Daoy (cell line): ENCODE measurements around the gene BAHD1. TPM values are rescaled to one million over a fixed set of nuclear protein-coding genes. Genes with fewer than 3 reads are reported as not detected.

Experiments
- DNase-seq: peaks from one replicate; pipeline ENCODE4 v3.0.0-alpha.2; 2015; ENCODE audit warnings: low read depth
- total RNA-seq: library from RNA; depleted of rRNA; stranded (reverse); fragments of >200 nt; shearing (Covaris generic); gene quantifications from 2 replicates; pipeline ENCODE4 v1.2.3, GENCODE V29; 2014

BAHD1 gene
- total RNA-seq, 1 experiment from 2014 or later: 11.0 TPM

DNA sequence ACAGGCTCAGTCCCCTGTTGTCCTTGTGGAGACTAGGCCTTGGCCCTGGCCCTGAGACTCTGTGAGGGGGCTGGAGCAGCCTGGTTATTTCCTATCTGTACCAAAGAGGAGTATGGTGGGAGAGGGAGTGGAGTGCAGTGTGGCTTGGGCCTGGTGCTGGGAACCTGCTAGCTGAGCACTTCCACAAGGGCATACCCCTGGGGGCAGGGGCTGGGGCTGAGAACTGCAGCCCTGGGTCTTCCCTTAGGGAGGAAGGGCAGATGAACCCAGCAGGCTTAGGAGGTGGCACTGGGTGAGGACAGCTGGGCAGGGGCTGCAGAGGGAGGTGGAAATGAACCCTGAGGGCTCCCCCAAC, 26.5 kb downstream of the BAHD1 start:
- no peak for DNase-seq

GRCh38 chr15:40468898-40469331, 28.2 kb downstream of the BAHD1 start:
- no peak for DNase-seq

- no peak for DNase-seq
Measured at GRCh38 chr15:40469776-40470390, 29.1 kb downstream of the BAHD1 start.

DNA sequence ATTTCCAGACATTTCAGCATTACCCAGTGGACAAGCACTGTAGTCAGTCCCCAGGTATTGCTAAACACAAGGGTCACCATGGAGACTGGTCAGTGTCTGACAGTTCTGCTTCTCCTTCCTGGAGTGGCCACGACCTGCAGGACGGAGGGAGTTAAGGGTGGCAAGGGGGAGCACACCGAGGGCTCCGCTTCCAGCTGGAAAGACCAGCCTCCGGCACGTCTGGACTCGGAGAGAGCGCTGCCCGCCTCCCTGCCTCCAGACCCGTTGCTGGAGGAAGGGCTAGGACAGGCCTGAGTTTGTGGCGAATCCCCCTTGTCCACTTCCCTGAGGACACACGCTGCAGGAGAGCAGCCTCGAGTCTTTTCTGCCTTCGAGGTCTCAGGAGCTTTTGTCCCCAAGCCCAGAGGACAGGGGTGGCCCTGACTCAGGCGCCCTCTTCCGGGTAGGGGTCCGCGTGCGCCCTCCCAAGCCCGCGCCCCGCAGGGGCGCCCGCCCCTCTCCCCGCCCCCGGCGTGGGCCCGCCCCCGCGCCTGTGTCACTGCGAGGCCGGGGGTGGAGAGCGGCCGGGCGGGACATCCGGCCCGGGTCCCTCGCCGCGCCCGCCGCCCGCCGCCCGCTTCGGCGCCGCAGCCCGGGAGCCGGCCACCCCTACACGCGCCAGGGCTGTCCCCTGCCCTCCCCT, 29.8 kb downstream of the BAHD1 start, which contains the start of gene CHST14:
CHST14 (plus strand) TSS at position 562 of the 682 bp plus-strand sequence. CDS start 230 bp downstream, outside the sequence.
- peak; percentile 68 for DNase-seq

GRCh38 chr15:40471105-40471807, 30.5 kb downstream of the BAHD1 start:
- DNase-seq: peak; percentile 28

DNA sequence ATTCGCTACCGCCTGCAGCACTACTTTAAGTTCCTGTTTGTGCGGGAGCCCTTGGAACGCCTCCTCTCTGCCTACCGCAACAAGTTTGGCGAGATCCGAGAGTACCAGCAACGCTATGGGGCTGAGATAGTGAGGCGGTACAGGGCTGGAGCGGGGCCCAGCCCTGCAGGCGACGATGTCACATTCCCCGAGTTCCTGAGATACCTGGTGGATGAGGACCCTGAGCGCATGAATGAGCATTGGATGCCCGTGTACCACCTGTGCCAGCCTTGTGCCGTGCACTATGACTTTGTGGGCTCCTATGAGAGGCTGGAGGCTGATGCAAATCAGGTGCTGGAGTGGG, 31.0 kb downstream of the BAHD1 start:
- DNase-seq: peak; percentile 16

GRCh38 chr15:40472171-40472727, 31.5 kb downstream of the BAHD1 start:
- DNase-seq: no peak

- DNase-seq: no peak
Measured at GRCh38 chr15:40474581-40474980, 33.8 kb downstream of the BAHD1 start.

DNA sequence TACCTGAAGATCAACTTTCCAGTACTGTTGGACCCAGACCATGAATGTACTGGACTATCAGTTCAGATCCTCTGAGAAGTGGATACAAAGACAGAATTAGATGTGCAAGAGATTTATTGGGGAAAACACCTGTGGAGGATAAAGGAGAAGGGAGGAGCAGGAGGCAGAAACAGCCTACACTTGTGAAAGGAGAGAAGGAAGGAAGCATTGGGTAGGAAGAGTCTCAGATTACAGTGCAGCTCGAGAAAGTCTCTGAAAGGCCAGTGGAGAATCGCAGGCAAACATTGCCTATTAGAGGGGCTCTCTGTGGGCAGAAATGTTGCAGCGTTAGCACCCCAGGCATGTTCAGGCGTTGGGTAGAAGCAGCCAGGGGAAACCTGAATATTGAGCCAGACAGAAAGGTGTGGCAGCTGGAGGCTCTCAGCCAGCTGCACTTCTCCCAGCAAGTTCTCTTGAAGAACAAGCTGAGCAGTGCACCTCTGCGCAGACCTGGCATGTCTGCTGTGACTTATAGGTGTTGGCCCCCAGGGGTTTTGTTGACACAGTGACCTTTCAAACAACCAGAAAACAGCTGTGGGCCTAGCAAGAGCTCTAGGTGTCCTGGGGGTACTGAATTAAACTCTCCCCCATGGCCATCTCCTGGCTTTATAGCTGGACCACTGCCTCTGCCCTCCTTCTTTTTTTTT, 37.0 kb downstream of the BAHD1 start:
- DNase-seq: no peak

- DNase-seq: no peak
Measured at GRCh38 chr15:40479024-40479423, 38.3 kb downstream of the BAHD1 start.

GRCh38 chr15:40481341-40482074, 40.8 kb downstream of the BAHD1 start:
- no peak for DNase-seq

GRCh38 chr15:40483919-40484318, 43.2 kb downstream of the BAHD1 start:
- DNase-seq: no peak

DNA sequence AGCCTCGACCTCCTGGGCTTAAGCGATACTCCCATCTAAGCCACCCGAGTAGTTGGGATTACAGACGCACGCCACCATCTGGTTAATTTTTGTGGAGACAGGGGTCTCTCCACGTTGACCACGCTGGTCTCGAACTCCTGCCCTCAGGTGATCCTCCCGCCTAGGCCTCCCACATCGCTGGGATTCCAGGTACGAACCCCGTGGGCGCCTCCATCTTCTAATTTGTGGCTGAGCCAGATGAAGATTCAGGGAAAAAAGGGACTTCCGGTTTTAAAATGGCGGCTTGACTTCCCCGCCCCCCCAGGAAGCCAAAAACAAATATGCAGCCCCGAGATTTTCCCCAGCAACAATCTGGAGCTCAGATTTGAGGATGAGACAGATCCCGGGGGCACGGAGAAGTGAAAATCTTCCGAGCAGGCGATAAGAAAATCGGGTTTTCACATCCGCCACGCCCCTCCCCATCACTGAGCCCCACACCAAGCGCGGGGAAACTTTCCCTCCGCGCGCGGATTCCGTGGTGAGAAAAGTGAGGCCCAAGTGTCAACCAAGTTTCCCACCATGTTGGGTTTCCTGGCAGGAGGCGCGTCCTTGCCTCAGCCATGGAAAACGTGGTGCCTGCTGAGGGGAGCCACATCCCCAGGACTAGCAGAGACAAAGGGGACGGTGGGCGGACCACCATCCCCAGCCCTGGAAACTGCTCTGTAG, 45.5 kb downstream of the BAHD1 start:
- no peak for DNase-seq

DNA sequence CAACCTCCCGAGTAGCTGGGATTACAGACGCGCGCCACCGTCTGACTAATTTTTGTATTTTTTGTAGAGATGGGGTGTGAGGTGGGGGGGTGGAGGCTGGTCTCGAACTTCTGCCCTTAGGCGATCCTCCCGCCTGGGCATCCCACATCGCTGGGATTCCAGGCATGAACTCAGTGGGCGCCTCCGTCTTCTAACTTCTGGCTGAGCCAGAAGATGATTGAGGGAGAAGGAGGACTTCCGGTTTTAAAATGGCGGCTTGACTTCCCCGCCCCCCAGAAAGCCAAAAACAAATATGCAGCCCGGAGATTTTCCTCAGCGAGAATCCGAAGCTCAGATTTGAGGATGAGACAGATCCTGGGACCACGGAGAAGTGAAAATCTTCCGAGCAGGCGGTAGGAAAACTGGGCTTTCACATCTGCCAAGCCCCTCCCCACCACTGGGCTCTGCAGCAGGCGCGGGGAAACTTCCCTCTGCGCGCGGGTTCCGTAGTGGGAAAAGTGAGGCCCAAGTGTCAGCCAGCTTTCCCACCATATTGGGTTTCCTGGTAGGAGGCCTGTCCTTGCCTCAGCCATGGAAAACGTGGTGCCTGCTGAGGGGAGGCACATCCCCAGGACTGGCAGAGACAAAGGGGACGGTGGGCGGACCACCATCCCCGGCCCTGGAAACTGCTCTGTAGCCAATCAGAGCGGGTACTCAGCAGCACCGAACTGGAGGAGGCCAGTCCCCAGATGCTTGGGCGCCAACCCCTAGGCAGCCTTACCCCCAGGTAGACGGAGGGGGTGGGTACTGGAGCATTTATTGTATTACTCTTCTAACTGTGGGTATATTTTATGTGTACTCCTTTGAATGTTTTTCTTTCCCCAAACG, 47.3 kb downstream of the BAHD1 start:
- no peak for DNase-seq

DNA sequence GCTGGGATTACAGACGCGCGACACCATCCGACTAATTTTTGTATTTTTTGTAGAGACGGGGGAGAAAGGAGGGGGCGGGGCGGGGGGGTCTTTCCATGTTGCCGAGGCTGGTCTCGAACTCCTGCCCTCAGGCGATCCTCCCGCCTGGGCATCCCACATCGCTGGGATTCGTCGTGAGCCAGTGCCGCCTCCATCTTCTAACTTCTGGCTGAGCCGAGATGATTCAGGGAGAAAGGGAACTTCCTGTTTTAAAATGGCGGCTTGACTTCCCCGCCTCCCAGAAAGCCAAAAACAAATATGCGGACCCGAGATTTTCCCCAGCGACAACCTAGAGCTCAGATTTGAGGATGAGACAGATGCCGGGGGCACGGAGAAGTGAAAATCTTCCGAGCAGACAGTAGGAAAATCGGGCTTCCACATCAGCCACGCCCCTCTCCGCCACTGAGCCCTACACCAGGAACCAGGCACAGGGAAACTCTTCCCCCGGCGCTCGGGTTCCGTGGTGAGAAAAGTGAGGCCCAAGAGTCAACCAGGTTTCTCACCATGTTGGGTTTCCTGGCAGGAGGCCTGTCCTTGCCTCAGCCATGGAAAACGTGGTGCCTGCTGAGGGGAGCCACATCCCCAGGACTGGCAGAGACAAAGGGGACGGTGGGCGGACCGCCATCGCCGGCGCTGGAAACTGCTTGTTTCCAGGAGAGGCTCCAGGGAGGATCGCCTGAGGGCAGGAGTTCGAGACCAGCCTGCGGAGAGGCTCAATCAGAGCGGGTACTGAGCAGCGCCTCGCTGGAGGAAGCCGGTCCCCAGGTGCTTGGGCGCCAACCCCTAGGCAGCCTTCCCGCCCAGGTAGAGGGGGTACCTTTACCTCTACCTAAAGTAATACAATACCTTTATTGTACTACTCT, 48.8 kb downstream of the BAHD1 start:
- DNase-seq: no peak

GRCh38 chr15:40493089-40493840, 52.5 kb downstream of the BAHD1 start:
- DNase-seq: peak; percentile 81

GRCh38 chr15:40495516-40495915, 54.8 kb downstream of the BAHD1 start:
- no peak for DNase-seq

- peak; percentile 84 for DNase-seq
Measured at GRCh38 chr15:40498418-40498817, 57.7 kb downstream of the BAHD1 start.
